Measurements from ENCODE around the gene PGAP2. TPM values are rescaled to one million over a fixed set of nuclear protein-coding genes. Genes with fewer than 3 reads are reported as not detected.
A peak's percentile ranks its signal among the peaks of the same experiment; 100 is the strongest.

The PGAP2 gene
- total and polyA plus RNA-seq, 2 of the 13 experiments (the other 11 are each of a cell fraction or from before 2014, with no cell fraction given): 21.5 to 47.8 TPM

DNA sequence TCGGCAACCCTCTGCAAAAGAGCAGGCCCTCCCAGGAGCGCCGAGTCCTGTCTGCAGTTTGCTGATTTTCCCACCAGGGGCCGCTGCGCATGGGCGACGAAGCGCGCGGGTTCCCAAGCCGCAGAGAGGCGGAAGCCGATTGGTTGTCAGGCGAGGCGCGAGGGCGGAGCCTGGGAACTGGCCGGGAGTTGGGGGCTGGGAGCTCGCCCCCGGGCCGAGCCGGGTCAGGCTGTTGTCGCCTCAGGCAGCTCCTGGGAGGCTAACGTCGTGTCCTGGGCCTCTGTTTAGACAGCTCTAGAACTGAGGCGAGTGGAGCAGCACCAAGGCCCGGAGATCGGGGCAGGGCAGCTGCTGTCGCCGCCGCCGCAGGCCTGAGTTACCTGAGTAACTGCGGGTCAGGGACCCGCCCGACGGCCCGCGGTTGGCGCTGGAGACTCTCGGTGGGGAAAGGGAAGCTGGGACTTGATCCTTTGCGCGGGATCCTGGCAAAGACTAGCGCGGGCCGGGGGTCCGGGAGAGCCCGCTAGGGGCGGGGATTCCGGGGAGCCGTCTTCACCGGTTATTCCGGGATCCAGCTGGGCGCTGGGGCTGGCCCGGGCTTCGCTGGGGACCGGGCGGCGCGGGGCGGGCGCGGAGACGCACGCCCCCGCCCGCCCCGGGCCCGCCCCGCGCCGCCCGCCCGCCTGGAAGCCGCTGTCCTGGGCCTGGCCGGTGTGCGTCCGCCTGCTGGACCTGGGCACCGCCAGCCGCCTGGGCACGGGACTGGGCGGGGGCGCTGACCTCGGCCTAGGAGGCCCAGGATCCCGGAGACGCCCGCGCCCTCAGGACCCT, 46.8 kb downstream of the PGAP2 start, which contains the start of gene STIM1 (continued):
- TF ChIP-seq, protein P1, sequence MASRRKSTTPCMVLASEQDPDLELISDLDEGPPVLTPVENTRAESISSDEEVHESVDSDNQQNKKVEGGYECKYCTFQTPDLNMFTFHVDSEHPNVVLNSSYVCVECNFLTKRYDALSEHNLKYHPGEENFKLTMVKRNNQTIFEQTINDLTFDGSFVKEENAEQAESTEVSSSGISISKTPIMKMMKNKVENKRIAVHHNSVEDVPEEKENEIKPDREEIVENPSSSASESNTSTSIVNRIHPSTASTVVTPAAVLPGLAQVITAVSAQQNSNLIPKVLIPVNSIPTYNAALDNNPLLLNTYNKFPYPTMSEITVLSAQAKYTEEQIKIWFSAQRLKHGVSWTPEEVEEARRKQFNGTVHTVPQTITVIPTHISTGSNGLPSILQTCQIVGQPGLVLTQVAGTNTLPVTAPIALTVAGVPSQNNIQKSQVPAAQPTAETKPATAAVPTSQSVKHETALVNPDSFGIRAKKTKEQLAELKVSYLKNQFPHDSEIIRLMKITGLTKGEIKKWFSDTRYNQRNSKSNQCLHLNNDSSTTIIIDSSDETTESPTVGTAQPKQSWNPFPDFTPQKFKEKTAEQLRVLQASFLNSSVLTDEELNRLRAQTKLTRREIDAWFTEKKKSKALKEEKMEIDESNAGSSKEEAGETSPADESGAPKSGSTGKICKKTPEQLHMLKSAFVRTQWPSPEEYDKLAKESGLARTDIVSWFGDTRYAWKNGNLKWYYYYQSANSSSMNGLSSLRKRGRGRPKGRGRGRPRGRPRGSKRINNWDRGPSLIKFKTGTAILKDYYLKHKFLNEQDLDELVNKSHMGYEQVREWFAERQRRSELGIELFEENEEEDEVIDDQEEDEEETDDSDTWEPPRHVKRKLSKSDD (CRISPR knock-in tag; IDR thresholded peaks at IDR 0.05; ENCODE audit: low read depth): peak; percentile 76
- TF ChIP-seq ZSCAN9 (CRISPR knock-in tag; IDR thresholded peaks at IDR 0.05; ENCODE audit: borderline replicate concordance) (peak; percentile 56; the same call in 1 of the 2 replicates), ZNF7 (CRISPR knock-in tag; IDR thresholded peaks at IDR 0.05) (no peak), HNF4G (IDR thresholded peaks at IDR 0.05; ENCODE audit: borderline replicate concordance, low read depth, low read length) (0 out of 2 replicates have a peak, but pooled peaks have one; percentile 3), HNF4G (CRISPR knock-in tag; IDR thresholded peaks at IDR 0.05; ENCODE audit: borderline replicate concordance, low read depth) (no peak), ZNF782 (CRISPR knock-in tag; IDR thresholded peaks at IDR 0.05; ENCODE audit: borderline replicate concordance) (no peak), ZNF101 (CRISPR knock-in tag; IDR thresholded peaks at IDR 0.05; ENCODE audit: borderline replicate concordance, low read depth) (no peak), POLR2AphosphoS5 (IDR thresholded peaks at IDR 0.05; ENCODE audit: low read depth, low read length) (peak; percentile 26; the same call in 1 of the 2 replicates), ZBTB38 (CRISPR knock-in tag; IDR thresholded peaks at IDR 0.05) (no peak), PHB2 (IDR thresholded peaks at IDR 0.05; ENCODE audit: partially characterized antibody) (no peak), ZNF333 (CRISPR knock-in tag; IDR thresholded peaks at IDR 0.05; ENCODE audit: borderline replicate concordance) (peak; percentile 84; the same call in 1 of the 2 replicates), NFRKB (IDR thresholded peaks at IDR 0.05) (no peak), ZNF713 (CRISPR knock-in tag; IDR thresholded peaks at IDR 0.05) (no peak), SNAPC2 (CRISPR knock-in tag; IDR thresholded peaks at IDR 0.05) (no peak), ZNF20 (CRISPR knock-in tag; IDR thresholded peaks at IDR 0.05) (no peak), SMAD9 (CRISPR knock-in tag; IDR thresholded peaks at IDR 0.05) (no peak), GLI4 (CRISPR knock-in tag; IDR thresholded peaks at IDR 0.05; ENCODE audit: borderline replicate concordance) (no peak), NFYC (CRISPR knock-in tag; IDR thresholded peaks at IDR 0.05) (peak; percentile 83)
- TF ChIP-seq, protein P2, sequence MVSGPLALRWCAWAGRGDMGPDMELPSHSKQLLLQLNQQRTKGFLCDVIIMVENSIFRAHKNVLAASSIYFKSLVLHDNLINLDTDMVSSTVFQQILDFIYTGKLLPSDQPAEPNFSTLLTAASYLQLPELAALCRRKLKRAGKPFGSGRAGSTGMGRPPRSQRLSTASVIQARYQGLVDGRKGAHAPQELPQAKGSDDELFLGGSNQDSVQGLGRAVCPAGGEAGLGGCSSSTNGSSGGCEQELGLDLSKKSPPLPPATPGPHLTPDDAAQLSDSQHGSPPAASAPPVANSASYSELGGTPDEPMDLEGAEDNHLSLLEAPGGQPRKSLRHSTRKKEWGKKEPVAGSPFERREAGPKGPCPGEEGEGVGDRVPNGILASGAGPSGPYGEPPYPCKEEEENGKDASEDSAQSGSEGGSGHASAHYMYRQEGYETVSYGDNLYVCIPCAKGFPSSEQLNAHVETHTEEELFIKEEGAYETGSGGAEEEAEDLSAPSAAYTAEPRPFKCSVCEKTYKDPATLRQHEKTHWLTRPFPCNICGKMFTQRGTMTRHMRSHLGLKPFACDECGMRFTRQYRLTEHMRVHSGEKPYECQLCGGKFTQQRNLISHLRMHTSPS (CRISPR knock-in tag; IDR thresholded peaks at IDR 0.05; ENCODE audit: low read depth): peak; percentile 73; the same call in 1 of the 2 replicates
- TF ChIP-seq, protein P3, sequence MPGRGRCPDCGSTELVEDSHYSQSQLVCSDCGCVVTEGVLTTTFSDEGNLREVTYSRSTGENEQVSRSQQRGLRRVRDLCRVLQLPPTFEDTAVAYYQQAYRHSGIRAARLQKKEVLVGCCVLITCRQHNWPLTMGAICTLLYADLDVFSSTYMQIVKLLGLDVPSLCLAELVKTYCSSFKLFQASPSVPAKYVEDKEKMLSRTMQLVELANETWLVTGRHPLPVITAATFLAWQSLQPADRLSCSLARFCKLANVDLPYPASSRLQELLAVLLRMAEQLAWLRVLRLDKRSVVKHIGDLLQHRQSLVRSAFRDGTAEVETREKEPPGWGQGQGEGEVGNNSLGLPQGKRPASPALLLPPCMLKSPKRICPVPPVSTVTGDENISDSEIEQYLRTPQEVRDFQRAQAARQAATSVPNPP (CRISPR knock-in tag; IDR thresholded peaks at IDR 0.05): no peak
- TF ChIP-seq, protein P4, sequence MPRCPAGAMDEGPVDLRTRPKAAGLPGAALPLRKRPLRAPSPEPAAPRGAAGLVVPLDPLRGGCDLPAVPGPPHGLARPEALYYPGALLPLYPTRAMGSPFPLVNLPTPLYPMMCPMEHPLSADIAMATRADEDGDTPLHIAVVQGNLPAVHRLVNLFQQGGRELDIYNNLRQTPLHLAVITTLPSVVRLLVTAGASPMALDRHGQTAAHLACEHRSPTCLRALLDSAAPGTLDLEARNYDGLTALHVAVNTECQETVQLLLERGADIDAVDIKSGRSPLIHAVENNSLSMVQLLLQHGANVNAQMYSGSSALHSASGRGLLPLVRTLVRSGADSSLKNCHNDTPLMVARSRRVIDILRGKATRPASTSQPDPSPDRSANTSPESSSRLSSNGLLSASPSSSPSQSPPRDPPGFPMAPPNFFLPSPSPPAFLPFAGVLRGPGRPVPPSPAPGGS (CRISPR knock-in tag; IDR thresholded peaks at IDR 0.05): peak; percentile 35; the same call in 1 of the 2 replicates
- TF ChIP-seq, protein P5, sequence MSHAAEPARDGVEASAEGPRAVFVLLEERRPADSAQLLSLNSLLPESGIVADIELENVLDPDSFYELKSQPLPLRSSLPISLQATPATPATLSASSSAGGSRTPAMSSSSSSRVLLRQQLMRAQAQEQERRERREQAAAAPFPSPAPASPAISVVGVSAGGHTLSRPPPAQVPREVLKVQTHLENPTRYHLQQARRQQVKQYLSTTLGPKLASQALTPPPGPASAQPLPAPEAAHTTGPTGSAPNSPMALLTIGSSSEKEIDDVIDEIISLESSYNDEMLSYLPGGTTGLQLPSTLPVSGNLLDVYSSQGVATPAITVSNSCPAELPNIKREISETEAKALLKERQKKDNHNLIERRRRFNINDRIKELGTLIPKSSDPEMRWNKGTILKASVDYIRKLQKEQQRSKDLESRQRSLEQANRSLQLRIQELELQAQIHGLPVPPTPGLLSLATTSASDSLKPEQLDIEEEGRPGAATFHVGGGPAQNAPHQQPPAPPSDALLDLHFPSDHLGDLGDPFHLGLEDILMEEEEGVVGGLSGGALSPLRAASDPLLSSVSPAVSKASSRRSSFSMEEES (CRISPR knock-in tag; IDR thresholded peaks at IDR 0.05): no peak

All from HepG2 (cell line).